K562 (cell line): Measurements from ENCODE around the gene TAS2R8. TPM values are rescaled to one million over a fixed set of nuclear protein-coding genes. Genes with fewer than 3 reads are reported as not detected.

ENCODE experiments used
- ATAC-seq: fragments of 200-7000 bp; cut with Tn5 transposase; 3 replicates; pipeline ENCODE4 v1.9.1; 2020; ENCODE audit warnings: moderate library complexity
- BruUV-seq: library from RNA; stranded (reverse); fragments of 400-500 nt; replicated peaks from 2 replicates; lab custom pipeline; 2021; lab: Mats Ljungman, UMichigan
- CTCF ChIA-PET: fragments of 300-600 bp; formaldehyde crosslinking; extraction: SDS; loops from one replicate; lab custom pipeline; 2021; ENCODE audit warnings: low intra/inter-chr PET ratio; lab: Yijun Ruan, JAX
- POLR2A ChIA-PET: fragments of 300-600, 350-650 bp; sonication (Branson Sonifier 250); formaldehyde crosslinking; extraction: SDS; loops from one replicate; lab custom pipeline; 2021; ENCODE audit warnings: antibody characterized with exemption, inconsistent platforms; lab: Yijun Ruan, JAX
- DNase-seq, 4 experiments: peaks; one replicate each; pipeline versions ENCODE4 v3.0.0 to v3.0.0-alpha.2; 2011 to 2018; ENCODE audit warnings: low spot score in 3 of 4, mixed read lengths in 3 of 4; ENCODE audit errors: extremely low read depth in 1 of 4
- FAIRE-seq: peaks from 2 replicates; lab custom pipeline; 2011; peaks lifted over from hg19 to GRCh38; lab: Jason Lieb, UNC
- H2AFZ ChIP-seq: 2 replicates; pipeline ENCODE4 v1.6.0; 2011; ENCODE audit warnings: low read depth, low read length, control low read depth, inconsistent platforms
- H3K27ac ChIP-seq: fragments of 200-600 bp; 3 replicates; pipeline ENCODE4 v1.8.0; 2011; ENCODE audit warnings: low read depth, mild to moderate bottlenecking, control low read depth, inconsistent platforms, low read length, moderate library complexity, mixed read lengths; ENCODE audit errors: extremely low read depth
- H3K27me3 ChIP-seq, 2 experiments: fragments of 300-600 bp in 1 of 2; 2 replicates in 1 of 2; 3 replicates in 1 of 2; pipeline versions ENCODE4 v1.6.0 to v1.8.0; 2011; ENCODE audit warnings: inconsistent platforms in 2 of 2, low read length in 2 of 2, mild to moderate bottlenecking in 1 of 2, mixed read lengths in 1 of 2, moderate library complexity in 1 of 2; ENCODE audit not compliant: control insufficient read depth in 2 of 2, insufficient read depth in 2 of 2
- H3K36me3 ChIP-seq: fragments of 300-600 bp; 3 replicates; pipeline ENCODE4 v1.8.0; 2011; ENCODE audit warnings: mild to moderate bottlenecking, low read length, inconsistent platforms; ENCODE audit not compliant: control insufficient read depth, insufficient read depth
- H3K4me1 ChIP-seq, 2 experiments: fragments of 200-600 bp in 1 of 2; replicated peaks in 1 of 2; 2 replicates in 1 of 2; 3 replicates in 1 of 2; pipeline versions ENCODE4 v1.5.1 to v1.8.0; 2011; ENCODE audit warnings: inconsistent platforms in 2 of 2, low read length in 2 of 2, mild to moderate bottlenecking in 1 of 2, mixed read lengths in 1 of 2, moderate library complexity in 1 of 2; ENCODE audit not compliant: control insufficient read depth in 2 of 2, insufficient read depth in 2 of 2
- H3K4me2 ChIP-seq: 2 replicates; pipeline ENCODE4 v1.6.1; 2011; ENCODE audit warnings: low read length, control low read depth, inconsistent platforms, mixed read lengths; ENCODE audit not compliant: insufficient read depth
- H3K4me3 ChIP-seq: fragments of 200-600 bp; sonication (generic), shearing (Covaris generic); 2 replicates; pipeline ENCODE4 v1.5.1; 2016; ENCODE audit warnings: control low read depth, inconsistent platforms
- H3K79me2 ChIP-seq: fragments of 200-600 bp; 3 replicates; pipeline ENCODE4 v1.8.0; 2011; ENCODE audit warnings: low read length, inconsistent platforms; ENCODE audit not compliant: control insufficient read depth, insufficient read depth
- H3K9ac ChIP-seq, 2 experiments: 2 replicates each; pipeline versions ENCODE4 v1.6.0 to v1.6.1; 2011; ENCODE audit warnings: low read depth in 2 of 2, low read length in 2 of 2, control low read depth in 1 of 2, inconsistent platforms in 1 of 2, mild to moderate bottlenecking in 1 of 2, mixed read lengths in 1 of 2; ENCODE audit not compliant: insufficient read depth in 1 of 2
- H3K9me1 ChIP-seq: one replicate; pipeline ENCODE4 v1.6.0; 2011; ENCODE audit warnings: inconsistent platforms, mild to moderate bottlenecking, low read length, moderate library complexity; ENCODE audit not compliant: control insufficient read depth, insufficient read depth
- H3K9me3 ChIP-seq: replicated peaks from 2 replicates; pipeline ENCODE4 v1.5.1; 2011; ENCODE audit warnings: low read depth, low read length, inconsistent platforms; ENCODE audit not compliant: control insufficient read depth, insufficient read depth
- H4K20me1 ChIP-seq: replicated peaks from 2 replicates; pipeline ENCODE4 v1.6.1; 2011; ENCODE audit warnings: low read length, inconsistent platforms, mixed read lengths; ENCODE audit not compliant: control insufficient read depth, insufficient read depth
- CAMTA2 ChIP-seq: fragments of 250-450 bp; sonication (Bioruptor Pico); conservative IDR thresholded peaks from 2 replicates; pipeline ENCODE4 v1.5.1; 2022
- GATAD2B ChIP-seq: fragments of 450-650 bp; IDR thresholded peaks from 2 replicates; pipeline ENCODE4 v1.6.1; 2017; ENCODE audit warnings: mild to moderate bottlenecking, borderline replicate concordance
- KDM1A ChIP-seq, 2 experiments: fragments of 450-650 bp; IDR thresholded peaks; 2 replicates each; pipeline ENCODE4 v1.6.1; 2016; ENCODE audit warnings: mild to moderate bottlenecking in 2 of 2
- NFYB ChIP-seq: IDR thresholded peaks from 2 replicates; pipeline ENCODE4 v1.6.1; 2011; ENCODE audit warnings: mild to moderate bottlenecking, moderate library complexity; ENCODE audit not compliant: insufficient read length; ENCODE audit errors: extremely low read depth
- PCBP1 ChIP-seq: fragments of 200-400 bp; formaldehyde crosslinking; IDR thresholded peaks from 2 replicates; pipeline ENCODE4 v1.6.1; 2018; ENCODE audit warnings: mild to moderate bottlenecking, low read depth, low read length; ENCODE audit not compliant: poor library complexity, severe bottlenecking
- PKNOX1 ChIP-seq: fragments of 450-650 bp; IDR thresholded peaks from 2 replicates; pipeline ENCODE4 v1.6.1; 2016
- PML ChIP-seq: IDR thresholded peaks from 2 replicates; pipeline ENCODE4 v1.6.1; 2012; ENCODE audit warnings: low read length, inconsistent platforms
- RBBP5 ChIP-seq: fragments of 200-600 bp; sonication (generic); IDR thresholded peaks from 2 replicates; pipeline ENCODE4 v1.6.1; 2012; ENCODE audit warnings: borderline replicate concordance, mild to moderate bottlenecking, low read length, control low read depth, inconsistent platforms; ENCODE audit not compliant: insufficient read depth, poor library complexity, severe bottlenecking
- RBM15 ChIP-seq: fragments of 200-400 bp; formaldehyde crosslinking; IDR thresholded peaks from 2 replicates; pipeline ENCODE4 v1.6.1; 2018; ENCODE audit warnings: mild to moderate bottlenecking, low read length, moderate library complexity; ENCODE audit not compliant: insufficient read depth
- RBM39 ChIP-seq: fragments of 200-400 bp; formaldehyde crosslinking; optimal IDR thresholded peaks from 2 replicates; pipeline ENCODE3; 2018; ENCODE audit warnings: low read depth, low read length
- SMAD3 ChIP-seq: fragments of 450-650 bp; formaldehyde crosslinking; conservative IDR thresholded peaks from 2 replicates; pipeline ENCODE4 v1.4.0; 2020; ENCODE audit warnings: mild to moderate bottlenecking
- SNIP1 ChIP-seq: fragments of 450-650 bp; IDR thresholded peaks from 2 replicates; pipeline ENCODE4 v1.7.1; 2017; ENCODE audit warnings: low read depth, mild to moderate bottlenecking
- SNRNP70 ChIP-seq: fragments of 200-400 bp; formaldehyde crosslinking; optimal IDR thresholded peaks from 2 replicates; pipeline ENCODE3; 2017; ENCODE audit warnings: low read depth, low read length
- TGIF2 ChIP-seq: sonication (generic); formaldehyde crosslinking; IDR thresholded peaks from 2 replicates; pipeline ENCODE4 v1.8.1; 2022; ENCODE audit warnings: mild to moderate bottlenecking, missing genetic modification reagents, moderate library complexity
- ZNF134 ChIP-seq: fragments of 250-450 bp; sonication (Bioruptor Pico); conservative IDR thresholded peaks from 2 replicates; pipeline ENCODE4 v1.4.0; 2020
- ZNF764 ChIP-seq: fragments of 250-450 bp; sonication (Bioruptor Pico); IDR thresholded peaks from 2 replicates; pipeline ENCODE4 v1.4.0; 2020; ENCODE audit warnings: low read depth, mild to moderate bottlenecking, moderate library complexity
- WGBS: fragments of 100-300 bp; shearing (Covaris generic); methylation state at CpG from one replicate; pipeline ENCODE4 v1.1.6; 2016; ENCODE audit warnings: low coverage, mixed read lengths; ENCODE audit not compliant: insufficient coverage; ENCODE audit errors: missing lambda C conversion rate; 5-methylcytosine and 5-hydroxymethylcytosine counted together
- in situ Hi-C: fragments of 300-500 bp; cut with MboI; formaldehyde crosslinking; loops from 4 replicates; pipeline ENCODE4 v1.15.0; 2018; ENCODE audit warnings: inconsistent platforms, mixed read lengths
- intact Hi-C: fragments of 100-400 bp; cut with micrococcal nuclease; formaldehyde crosslinking; loops from 2 replicates; pipeline ENCODE4 v1.14.2; 2022
- polyA plus RNA-seq, 8 experiments: library from polyadenylated mRNA; depleted of rRNA in 4 of 8; stranded (reverse) in 5 of 8; unstranded in 3 of 8; fragments of >200 nt; fragmentation: Nextera tagmentation in 2 of 8; fragmentation: Illumina TruSeq in 1 of 8; extraction: Ambion mirVana in 2 of 8; extraction: Trizol in 1 of 8; gene quantifications; 2 replicates each; pipeline versions ENCODE4 v1.2.1 to v1.2.3, GENCODE V29; 2011 to 2014; ENCODE audit warnings: inconsistent platforms in 1 of 8, missing spikeins in 1 of 8
- total RNA-seq, 7 experiments: library from RNA; depleted of rRNA in 6 of 7; stranded (reverse); fragments of >200 nt in 6 of 7; fragmentation: Illumina TruSeq in 2 of 7; extraction: Trizol in 2 of 7; gene quantifications; 2 replicates each; pipeline versions ENCODE4 v1.2.1 to v1.2.3, GENCODE V29; 2011 to 2021; ENCODE audit warnings: low replicate concordance in 1 of 7

The TAS2R8 gene
- total and polyA plus RNA-seq, 9 of the 15 experiments (the other 6 are each of a cell fraction or from before 2014, with no cell fraction given): not detected

- TF ChIP-seq KDM1A (IDR thresholded peaks at IDR 0.05): no peak
- TF ChIP-seq TGIF2 (CRISPR knock-in tag): no peak
Measured at GRCh38 chr12:10810068-10810467, 3.0 kb upstream of the TAS2R8 start, which contains the start of gene TAS2R9 (continued).

GRCh38 chr12:10802587-10802986, 4.5 kb downstream of the TAS2R8 start, which contains the start of gene TAS2R7:
Gene TAS2R7, minus strand, starts transcription at chr12:10802627. Its CDS starts 57 bp downstream, at chr12:10802570.
- no peak within 1 kb of the TSS for H3K27ac ChIP-seq
- ATAC-seq (no peak), DNase-seq (no peak), FAIRE-seq (no peak)
- TF ChIP-seq ZNF764: no peak
- no peak for TF ChIP-seq SMAD3 (CRISPR knock-in tag)
- TF ChIP-seq RBM15: no peak
- TF ChIP-seq RBM39: no peak
- no peak for TF ChIP-seq SNIP1
- no peak for TF ChIP-seq NFYB
- TF ChIP-seq PKNOX1: no peak
- TF ChIP-seq RBBP5: no peak
- TF ChIP-seq GATAD2B: no peak
- TF ChIP-seq ZNF134 (CRISPR knock-in tag): no peak
- TF ChIP-seq CAMTA2 (CRISPR knock-in tag): no peak
- no peak for TF ChIP-seq SNRNP70
- TF ChIP-seq PCBP1: no peak
- no peak for TF ChIP-seq PML
- no peaks in the 10 kb centered on the region for H3K9me3 ChIP-seq
- no peak within 1 kb of the TSS for H3K4me2 ChIP-seq
- intact Hi-C loops: no loop called here
- in situ Hi-C loops: no loop called here
- 2% methylated on average over 4 of the region's 4 CpGs for WGBS
- no peaks in the 10 kb centered on the region for H3K9me1 ChIP-seq
- POLR2A ChIA-PET: no interaction called here
- H3K4me3 ChIP-seq: no peak within 1 kb of the TSS
- H4K20me1 ChIP-seq: no peaks in the 10 kb centered on the region
- H3K4me1 ChIP-seq: no peaks in the 10 kb centered on the region
- no TSS peak for BruUV-seq
- CTCF ChIA-PET: no interaction called here
- no peaks in the 10 kb centered on the region for H3K36me3 ChIP-seq
- no peaks in the 10 kb centered on the region for H3K79me2 ChIP-seq
- no peaks in the 10 kb centered on the region for H3K27me3 ChIP-seq
- no peak within 1 kb of the TSS for H2AFZ ChIP-seq
- H3K9ac ChIP-seq: no peak within 1 kb of the TSS
